GM21576 (cell line): Measurements from ENCODE around the gene NDUFAF7.
"Not testable (repeated sequence)": the region's sequence is repeated elsewhere in the genome, so short reads cannot be mapped to it uniquely, and the experiment has no call there.

ENCODE experiments used
- ATAC-seq: cut with Tn5 transposase; IDR thresholded peaks from one replicate; pipeline ENCODE4 v1.9.1; 2021; ENCODE audit warnings: mild to moderate bottlenecking, moderate library complexity; ENCODE audit not compliant: unreplicated experiment

Gene NDUFAF7

GRCh38 chr2:37276291-37276690, 44.8 kb downstream of the NDUFAF7 start:
- no peak for ATAC-seq

- ATAC-seq = no peak
Observed at GRCh38 chr2:37281916-37282315, 50.5 kb downstream of the NDUFAF7 start.

- ATAC-seq = no peak
Observed at GRCh38 chr2:37282746-37283145, 51.3 kb downstream of the NDUFAF7 start.

GRCh38 chr2:37283207-37283606, 51.7 kb downstream of the NDUFAF7 start:
- ATAC-seq = no peak

GRCh38 chr2:37284381-37284780, 52.9 kb downstream of the NDUFAF7 start:
- ATAC-seq = no peak

GRCh38 chr2:37287966-37288365, 56.5 kb downstream of the NDUFAF7 start:
- ATAC-seq = no peak

- no peak for ATAC-seq
Observed at GRCh38 chr2:37291680-37292079, 60.2 kb downstream of the NDUFAF7 start.

- ATAC-seq = not testable (repeated sequence)
Observed at GRCh38 chr2:37294858-37295257, 63.4 kb downstream of the NDUFAF7 start.

GRCh38 chr2:37295469-37296073, 64.1 kb downstream of the NDUFAF7 start:
- ATAC-seq = no peak

GRCh38 chr2:37297632-37298031, 66.2 kb downstream of the NDUFAF7 start:
- no peak for ATAC-seq
